T-helper 2 cell (primary cell): ENCODE data around the gene FGF23.
"Not testable (repeated sequence)": the region's sequence is repeated elsewhere in the genome, so short reads cannot be mapped to it uniquely, and the experiment has no call there.

Experiments
- DNase-seq, 5 experiments: peaks; one replicate each; pipeline versions ENCODE4 v3.0.0 to v3.0.0-alpha.2; 2012 to 2022
- total RNA-seq, 2 donors: gene quantifications; one replicate each; lab custom pipeline; 2026; lab: John Stamatoyannopoulos, UW

FGF23 gene
- 0 reads per million in 2 donors for total RNA-seq

GRCh38 chr12:4379405-4379804 is at the start of gene FGF23:
FGF23 (minus strand) TSS chr12:4379712; CDS start chr12:4379582, 130 bp downstream.
- DNase-seq = no peak

- no peak for DNase-seq
Measured at GRCh38 chr12:4424422-4424821, 44.9 kb upstream of the FGF23 start.

GRCh38 chr12:4423528-4424195 is 44.1 kb upstream of the FGF23 start:
- no peak for DNase-seq

- no peak for DNase-seq
Measured at GRCh38 chr12:4422985-4423384, 43.5 kb upstream of the FGF23 start.

- DNase-seq = peak in 2 of 5 experiments; percentile 2 to 42
Measured at GRCh38 chr12:4421590-4422031, 42.1 kb upstream of the FGF23 start.

GRCh38 chr12:4420138-4420670 is 40.7 kb upstream of the FGF23 start:
- DNase-seq = no peak

GRCh38 chr12:4418913-4419312 is 39.4 kb upstream of the FGF23 start:
- DNase-seq = no peak

GRCh38 chr12:4417936-4418335 is 38.4 kb upstream of the FGF23 start:
- DNase-seq = no peak

- DNase-seq = no peak
Measured at GRCh38 chr12:4417455-4417854, 37.9 kb upstream of the FGF23 start.

- no peak for DNase-seq
Measured at GRCh38 chr12:4416276-4416675, 36.8 kb upstream of the FGF23 start.

GRCh38 chr12:4412465-4412864 is 33.0 kb upstream of the FGF23 start:
- no peak for DNase-seq

GRCh38 chr12:4412056-4412455 is 32.5 kb upstream of the FGF23 start:
- no peak for DNase-seq

- DNase-seq = no peak
Measured at GRCh38 chr12:4407136-4407535, 27.6 kb upstream of the FGF23 start.

GRCh38 chr12:4404877-4405637 is 25.5 kb upstream of the FGF23 start:
- not testable (repeated sequence) for DNase-seq

GRCh38 chr12:4402996-4403395 is 23.5 kb upstream of the FGF23 start:
- no peak for DNase-seq

- no peak for DNase-seq
Measured at GRCh38 chr12:4401117-4401516, 21.6 kb upstream of the FGF23 start.

GRCh38 chr12:4395818-4396217 is 16.3 kb upstream of the FGF23 start:
- DNase-seq = no peak

- DNase-seq = no peak
Measured at GRCh38 chr12:4393211-4393610, 13.7 kb upstream of the FGF23 start.

GRCh38 chr12:4392223-4392742 is 12.8 kb upstream of the FGF23 start:
- DNase-seq = no peak

GRCh38 chr12:4388662-4389061 is 9.2 kb upstream of the FGF23 start:
- DNase-seq = no peak

GRCh38 chr12:4388032-4388431 is 8.5 kb upstream of the FGF23 start:
- DNase-seq = no peak

GRCh38 chr12:4387607-4388006 is 8.1 kb upstream of the FGF23 start:
- no peak for DNase-seq

- no peak for DNase-seq
Measured at GRCh38 chr12:4386801-4387200, 7.3 kb upstream of the FGF23 start.
